ENCODE measurements around the gene MTA2. TPM values are rescaled to one million over a fixed set of nuclear protein-coding genes. Genes with fewer than 3 reads are reported as not detected.

MTA2 gene
- polyA plus RNA-seq, 4 donors = 40.5 to 64.7 (median 43.0) TPM

GRCh38 chr11:62548545-62549335 lies 52.9 kb downstream of the MTA2 start:
- Histone ChIP-seq H3K9me3 (ENCODE audit: control insufficient read depth in 2 of 2, insufficient read depth in 1 of 2, low read depth in 1 of 2, low read length in 1 of 2) (no peaks in the 10 kb centered on the region), H3K4me3 (ENCODE audit: low read depth in 1 of 3, low read length in 3 of 3) (no peak overlapping the region), H3K27me3 (ENCODE audit: control insufficient read depth in 3 of 3, insufficient read depth in 3 of 3, low read length in 3 of 3) (no peaks in the 10 kb centered on the region), H3K27ac (ENCODE audit: low read depth in 1 of 3, low read length in 2 of 3) (peak overlapping the region in 2 of 3 donors; percentile 8 to 48), H3K4me1 (ENCODE audit: control insufficient read depth in 3 of 3, insufficient read depth in 2 of 3, low read depth in 1 of 3, low read length in 2 of 3) (peaks cover 4 to 63% (median 16%) of the 10 kb centered on the region in 3 donors), H3K36me3 (ENCODE audit: control insufficient read depth in 3 of 3, insufficient read depth in 2 of 3, low read depth in 1 of 3, low read length in 3 of 3) (peaks cover 0 to 3% (median 0%) of the 10 kb centered on the region in 3 donors)
- no peak for FAIRE-seq
- peak; percentile 51 to 61 for DNase-seq
- WGBS, 3 donors = 69 to 77% (median 73%) methylated on average over 17 of the region's 17 CpGs

DNA sequence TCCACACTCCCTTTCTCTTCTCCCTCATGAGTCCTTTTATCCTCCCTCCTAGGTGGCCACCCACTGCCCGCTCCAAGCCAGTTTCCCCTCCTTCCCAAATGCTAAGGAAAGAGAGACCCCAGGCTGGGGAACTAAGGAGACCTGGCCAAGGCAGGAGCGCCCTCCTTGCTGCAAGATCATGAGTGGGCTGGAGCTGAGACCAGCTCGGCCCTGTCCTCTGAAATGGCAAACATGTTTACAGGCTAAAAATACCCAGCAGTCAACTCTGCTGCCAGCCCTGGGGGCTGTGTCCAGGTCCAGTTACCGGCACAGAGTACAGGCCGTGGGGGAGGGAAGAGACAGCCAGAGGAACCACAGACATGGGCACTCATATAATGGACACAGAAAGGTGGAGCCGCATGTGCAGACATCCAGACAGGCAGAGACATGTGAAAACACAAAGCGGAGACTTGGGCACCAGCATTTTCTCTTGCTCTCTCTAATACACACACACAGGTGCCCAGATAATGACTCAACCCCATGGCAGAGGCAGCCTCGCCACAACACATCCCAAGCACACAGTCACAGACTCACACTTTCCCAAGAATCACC lies 53.9 kb downstream of the MTA2 start:
- H3K4me3 ChIP-seq (ENCODE audit: low read depth in 1 of 3, low read length in 3 of 3) = peak overlapping the region in 1 of 3 donors; percentile 92

DNA sequence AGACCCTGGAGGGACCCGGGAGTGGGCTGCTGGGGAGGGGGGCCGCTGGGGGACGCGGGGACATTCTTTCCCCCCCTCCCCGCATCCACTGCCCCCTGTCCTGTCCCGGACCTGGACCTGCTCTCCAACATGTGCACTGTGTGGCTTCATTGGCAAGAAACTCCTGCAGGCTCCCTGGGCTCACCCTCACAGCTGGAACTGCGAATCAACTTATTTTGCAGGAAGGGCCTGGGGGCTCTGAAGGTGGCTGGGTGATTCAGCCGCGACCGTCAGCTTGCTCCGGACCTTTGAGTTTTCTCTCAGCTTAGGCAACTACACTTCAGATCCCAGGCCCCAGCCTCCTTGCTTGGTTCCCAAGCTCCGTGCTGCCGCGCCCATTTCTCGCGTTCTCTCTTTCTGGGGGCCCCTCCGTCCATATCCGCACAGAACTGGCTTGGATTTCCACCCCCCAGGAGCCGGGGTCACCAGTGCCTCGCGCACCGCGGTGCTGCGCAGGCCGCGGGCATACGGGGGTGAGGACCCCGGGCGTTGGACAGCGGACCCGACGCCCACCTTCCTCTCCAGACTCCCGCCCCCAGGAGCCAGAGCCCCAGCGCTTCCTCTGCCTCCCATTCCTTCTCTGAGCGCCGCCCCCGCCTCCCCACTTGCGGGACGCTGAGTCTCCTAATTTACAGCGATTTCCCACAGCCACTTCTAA lies 54.6 kb downstream of the MTA2 start:
- FAIRE-seq = no peak
- no peaks in the 10 kb centered on the region for H3K27me3 ChIP-seq (ENCODE audit: control insufficient read depth in 3 of 3, insufficient read depth in 3 of 3, low read length in 3 of 3)
- H3K36me3 ChIP-seq (ENCODE audit: control insufficient read depth in 3 of 3, insufficient read depth in 2 of 3, low read depth in 1 of 3, low read length in 3 of 3) = peaks cover 0 to 18% (median 0%) of the 10 kb centered on the region in 3 donors
- peak overlapping the region; percentile 56 to 94 (median 63) for H3K27ac ChIP-seq (ENCODE audit: low read depth in 1 of 3, low read length in 2 of 3)
- WGBS, 3 donors = 17 to 32% (median 30%) methylated on average over 34 to 40 of the region's 40 CpGs
- DNase-seq = peak; percentile 52 to 84
- no peaks in the 10 kb centered on the region for H3K9me3 ChIP-seq (ENCODE audit: control insufficient read depth in 2 of 2, insufficient read depth in 1 of 2, low read depth in 1 of 2, low read length in 1 of 2)
- peaks cover 2 to 64% (median 11%) of the 10 kb centered on the region in 3 donors for H3K4me1 ChIP-seq (ENCODE audit: control insufficient read depth in 3 of 3, insufficient read depth in 2 of 3, low read depth in 1 of 3, low read length in 2 of 3)
- peak overlapping the region; percentile 91 to 93 (median 92) for H3K4me3 ChIP-seq (ENCODE audit: low read depth in 1 of 3, low read length in 3 of 3)

More for the DNA sequence above, 53.9 kb downstream of the MTA2 start:
- H3K4me1 ChIP-seq (ENCODE audit: control insufficient read depth in 3 of 3, insufficient read depth in 2 of 3, low read depth in 1 of 3, low read length in 2 of 3) = peaks cover 4 to 64% (median 12%) of the 10 kb centered on the region in 3 donors
- H3K9me3 ChIP-seq (ENCODE audit: control insufficient read depth in 2 of 2, insufficient read depth in 1 of 2, low read depth in 1 of 2, low read length in 1 of 2) = no peaks in the 10 kb centered on the region
- H3K27ac ChIP-seq (ENCODE audit: low read depth in 1 of 3, low read length in 2 of 3) = peak overlapping the region in 2 of 3 donors; percentile 63 to 94
- H3K36me3 ChIP-seq (ENCODE audit: control insufficient read depth in 3 of 3, insufficient read depth in 2 of 3, low read depth in 1 of 3, low read length in 3 of 3) = peaks cover 0 to 13% (median 0%) of the 10 kb centered on the region in 3 donors
- DNase-seq = peak in 1 of 2 donors; percentile 29
- H3K27me3 ChIP-seq (ENCODE audit: control insufficient read depth in 3 of 3, insufficient read depth in 3 of 3, low read length in 3 of 3) = no peaks in the 10 kb centered on the region
- WGBS, 3 donors = 66 to 76% (median 72%) methylated on average over 8 of the region's 8 CpGs
- FAIRE-seq = no peak

DNA sequence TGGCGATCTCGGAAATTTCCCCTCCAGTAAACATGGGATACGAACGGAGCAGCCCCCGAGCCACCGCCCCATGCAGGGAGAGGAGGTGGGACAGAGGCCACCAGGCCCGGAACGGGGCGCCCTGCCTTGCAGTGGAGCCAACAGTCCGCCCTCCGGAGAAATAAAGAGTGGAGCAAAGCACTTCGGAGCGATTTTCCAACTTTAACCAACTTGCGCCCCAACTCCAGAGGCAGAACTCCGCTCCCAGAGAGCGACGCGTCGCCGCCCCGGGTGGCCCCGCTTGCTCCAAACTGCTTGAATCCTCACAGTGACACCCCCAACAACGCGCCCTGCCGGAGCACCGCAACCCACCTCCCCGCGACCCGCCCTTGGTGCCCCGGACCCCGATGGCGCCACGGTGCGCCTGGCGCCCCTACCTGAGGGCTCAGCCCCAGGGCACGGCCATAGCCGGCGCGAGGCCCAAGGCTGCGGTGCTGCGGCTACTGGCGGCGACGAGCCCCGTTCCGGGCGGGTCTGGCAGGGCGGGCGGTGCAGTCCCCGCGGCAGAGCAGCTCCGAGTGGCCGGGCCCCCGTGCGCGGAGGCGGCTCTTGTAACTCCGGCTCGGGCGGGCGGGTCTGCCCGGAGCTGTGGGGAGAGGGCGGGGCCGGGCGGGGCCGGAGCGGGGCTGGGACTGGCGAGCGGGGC lies 55.3 kb downstream of the MTA2 start, which contains the start of gene AHNAK:
Gene AHNAK, minus strand, starts transcription at position 563 of the 685 bp plus-strand sequence. CDS start 10,708 bp downstream, outside the sequence.
- peak within 1 kb of the TSS; percentile 94 to 96 (median 95) for H3K27ac ChIP-seq (ENCODE audit: low read depth in 1 of 3, low read length in 2 of 3)
- no peaks in the 10 kb centered on the region for H3K9me3 ChIP-seq (ENCODE audit: control insufficient read depth in 2 of 2, insufficient read depth in 1 of 2, low read depth in 1 of 2, low read length in 1 of 2)
- H3K4me1 ChIP-seq (ENCODE audit: control insufficient read depth in 3 of 3, insufficient read depth in 2 of 3, low read depth in 1 of 3, low read length in 2 of 3) = peaks cover 4 to 64% (median 8%) of the 10 kb centered on the region in 3 donors
- FAIRE-seq (no peak), DNase-seq (peak; percentile 77 to 91)
- WGBS, 3 donors = 0 to 1% (median 0%) methylated on average over 42 to 69 of the region's 69 CpGs
- peak within 1 kb of the TSS; percentile 91 to 93 (median 92) for H3K4me3 ChIP-seq (ENCODE audit: low read depth in 1 of 3, low read length in 3 of 3)
- H3K36me3 ChIP-seq (ENCODE audit: control insufficient read depth in 3 of 3, insufficient read depth in 2 of 3, low read depth in 1 of 3, low read length in 3 of 3) = peaks cover 0 to 25% (median 0%) of the 10 kb centered on the region in 3 donors
- no peaks in the 10 kb centered on the region for H3K27me3 ChIP-seq (ENCODE audit: control insufficient read depth in 3 of 3, insufficient read depth in 3 of 3, low read length in 3 of 3)

GRCh38 chr11:62545437-62546243 lies 56.0 kb downstream of the MTA2 start:
- Histone ChIP-seq H3K36me3 (ENCODE audit: control insufficient read depth in 3 of 3, insufficient read depth in 2 of 3, low read depth in 1 of 3, low read length in 3 of 3) (peaks cover 0 to 32% (median 0%) of the 10 kb centered on the region in 3 donors), H3K27ac (ENCODE audit: low read depth in 1 of 3, low read length in 2 of 3) (peak overlapping the region; percentile 94 to 96 (median 95)), H3K9me3 (ENCODE audit: control insufficient read depth in 2 of 2, insufficient read depth in 1 of 2, low read depth in 1 of 2, low read length in 1 of 2) (no peaks in the 10 kb centered on the region), H3K27me3 (ENCODE audit: control insufficient read depth in 3 of 3, insufficient read depth in 3 of 3, low read length in 3 of 3) (no peaks in the 10 kb centered on the region), H3K4me1 (ENCODE audit: control insufficient read depth in 3 of 3, insufficient read depth in 2 of 3, low read depth in 1 of 3, low read length in 2 of 3) (peaks cover 8 to 65% (median 10%) of the 10 kb centered on the region in 3 donors), H3K4me3 (ENCODE audit: low read depth in 1 of 3, low read length in 3 of 3) (peak overlapping the region; percentile 91 to 93 (median 92))
- DNase-seq (peak; percentile 88 to 91), FAIRE-seq (no peak)
- WGBS, 3 donors = 1% methylated on average over 45 to 59 of the region's 59 CpGs

- DNase-seq (peak; percentile 51 to 73), FAIRE-seq (no peak)
- 4 to 6% (median 5%) methylated on average over 26 to 32 of the region's 32 CpGs for WGBS, 3 donors
- peak overlapping the region; percentile 94 to 96 (median 95) for H3K27ac ChIP-seq (ENCODE audit: low read depth in 1 of 3, low read length in 2 of 3)
- H3K9me3 ChIP-seq (ENCODE audit: control insufficient read depth in 2 of 2, insufficient read depth in 1 of 2, low read depth in 1 of 2, low read length in 1 of 2) = no peaks in the 10 kb centered on the region
- H3K27me3 ChIP-seq (ENCODE audit: control insufficient read depth in 3 of 3, insufficient read depth in 3 of 3, low read length in 3 of 3) = no peaks in the 10 kb centered on the region
- H3K4me1 ChIP-seq (ENCODE audit: control insufficient read depth in 3 of 3, insufficient read depth in 2 of 3, low read depth in 1 of 3, low read length in 2 of 3) = peaks cover 12 to 73% (median 14%) of the 10 kb centered on the region in 3 donors
- H3K36me3 ChIP-seq (ENCODE audit: control insufficient read depth in 3 of 3, insufficient read depth in 2 of 3, low read depth in 1 of 3, low read length in 3 of 3) = peaks cover 0 to 40% (median 0%) of the 10 kb centered on the region in 3 donors
- H3K4me3 ChIP-seq (ENCODE audit: low read depth in 1 of 3, low read length in 3 of 3) = peak overlapping the region; percentile 91 to 93 (median 92)
Measured at GRCh38 chr11:62544581-62545436, 56.9 kb downstream of the MTA2 start.

All from small intestine (tissue), 7 donors.